Lung (tissue), 12 donors: ENCODE measurements around the gene ATG4C. TPM values are rescaled to one million over a fixed set of nuclear protein-coding genes. Genes with fewer than 3 reads are reported as not detected.

Experiments used
- ATAC-seq: fragments of 200-7000 bp; cut with Tn5 transposase; one replicate; pipeline ENCODE4 v1.9.1; 2020; ENCODE audit warnings: moderate number of reproducible peaks; ENCODE audit not compliant: insufficient read depth, low FRiP score
- DNase-seq, 3 donors: peaks; one replicate each; pipeline ENCODE4 v3.0.0-alpha.2; 2013 to 2017
- H3K27ac ChIP-seq, 2 donors: one replicate each; pipeline ENCODE4 v1.5.1; 2013; ENCODE audit warnings: mild to moderate bottlenecking in 2 of 2, moderate library complexity in 2 of 2, control low read depth in 1 of 2, inconsistent platforms in 1 of 2, low read depth in 1 of 2, low read length in 1 of 2
- H3K27me3 ChIP-seq, 3 donors: one replicate each; pipeline ENCODE4 v1.5.1; 2013; ENCODE audit warnings: low read length in 2 of 3; ENCODE audit not compliant: control insufficient read depth in 3 of 3, insufficient read depth in 3 of 3
- H3K36me3 ChIP-seq, 4 donors: one replicate each; pipeline ENCODE4 v1.5.1; 2013; ENCODE audit warnings: low read length in 4 of 4, mild to moderate bottlenecking in 1 of 4, moderate library complexity in 1 of 4; ENCODE audit not compliant: control insufficient read depth in 4 of 4, insufficient read depth in 4 of 4
- H3K4me1 ChIP-seq, 5 donors: one replicate each; pipeline ENCODE4 v1.5.1; 2013; ENCODE audit warnings: low read length in 5 of 5, mild to moderate bottlenecking in 2 of 5, moderate library complexity in 1 of 5; ENCODE audit not compliant: control insufficient read depth in 5 of 5, insufficient read depth in 5 of 5
- H3K4me3 ChIP-seq: one replicate; pipeline ENCODE4 v1.5.1; 2013; ENCODE audit warnings: mild to moderate bottlenecking, control low read depth, moderate library complexity
- H3K9ac ChIP-seq, 2 donors: one replicate each; pipeline ENCODE4 v1.5.1; 2013; ENCODE audit warnings: low read length in 2 of 2, control low read depth in 1 of 2; ENCODE audit not compliant: insufficient read depth in 1 of 2
- H3K9me3 ChIP-seq, 4 donors: one replicate each; pipeline ENCODE4 v1.5.1; 2013; ENCODE audit warnings: low read length in 3 of 4, mild to moderate bottlenecking in 1 of 4, moderate library complexity in 1 of 4; ENCODE audit not compliant: control insufficient read depth in 4 of 4, insufficient read depth in 3 of 4
- CTCF ChIP-seq: IDR thresholded peaks from 2 replicates; pipeline ENCODE4 v1.5.1; 2012; ENCODE audit warnings: mild to moderate bottlenecking; ENCODE audit errors: control extremely low read depth, extremely low read depth
- WGBS, 2 donors: extraction: QIAGEN DNeasy Blood & Tissue Kit; methylation state at CpG; one replicate each; pipeline ENCODE4 v1.1.7; 2013; 5-methylcytosine and 5-hydroxymethylcytosine counted together
- polyA plus RNA-seq, 2 donors: library from polyadenylated mRNA; stranded (reverse); fragments of 200-250 nt; gene quantifications; one replicate each; pipeline ENCODE4 v1.2.1, GENCODE V29; 2013
- total RNA-seq, 2 donors: library from RNA; depleted of rRNA in 1 of 2; stranded (reverse); fragments of >200 nt in 1 of 2; gene quantifications; one replicate each; pipeline ENCODE4 v1.2.1, GENCODE V29; 2014 to 2021
- donor health status: control.
- donor health status: control.
- donor health status: Bipolar disorder and iron deficiency.
- donor health status: healthy.
- donor health status: DM: yes; HTN: yes; CAD: no.

ATG4C gene
- total and polyA plus RNA-seq, 4 donors: 3.9 to 12.9 (median 7.3) TPM

- DNase-seq (no peak), ATAC-seq (no peak)
- TF ChIP-seq CTCF: no peak
- Histone ChIP-seq H3K4me1 (no peaks in the 10 kb centered on the region), H3K27ac (no peak overlapping the region), H3K9me3 (no peaks in the 10 kb centered on the region), H3K36me3 (peaks cover 0 to 3% (median under 1%) of the 10 kb centered on the region in 4 donors), H3K9ac (no peak overlapping the region), H3K27me3 (no peaks in the 10 kb centered on the region), H3K4me3 (no peak overlapping the region)
- 88 to 100% methylated on average over 1 of the region's 1 CpG for WGBS, 2 donors
Observed at GRCh38 chr1:62840555-62840954, 56.6 kb downstream of the ATG4C start.

- Histone ChIP-seq H3K9ac (no peak overlapping the region), H3K9me3 (no peaks in the 10 kb centered on the region), H3K27me3 (no peaks in the 10 kb centered on the region), H3K36me3 (peaks cover 0 to 3% (median under 1%) of the 10 kb centered on the region in 4 donors), H3K27ac (no peak overlapping the region), H3K4me1 (no peaks in the 10 kb centered on the region), H3K4me3 (no peak overlapping the region)
- WGBS, 2 donors: 3 to 4% methylated on average over 3 of the region's 3 CpGs
- ATAC-seq (peak; percentile 41), DNase-seq (peak in 2 of 3 donors; percentile 75 to 86)
- peak; percentile 49 for TF ChIP-seq CTCF
Observed at GRCh38 chr1:62841587-62842169, 57.7 kb downstream of the ATG4C start.

GRCh38 chr1:62844030-62844429 lies 60.1 kb downstream of the ATG4C start:
- no peaks in the 10 kb centered on the region for H3K9me3 ChIP-seq
- no peak overlapping the region for H3K9ac ChIP-seq
- H3K4me1 ChIP-seq: no peaks in the 10 kb centered on the region
- H3K27me3 ChIP-seq: no peaks in the 10 kb centered on the region
- no peak for ATAC-seq
- no peak overlapping the region for H3K4me3 ChIP-seq
- H3K36me3 ChIP-seq: no peaks in the 10 kb centered on the region
- no peak overlapping the region for H3K27ac ChIP-seq
- no peak for TF ChIP-seq CTCF
- DNase-seq: no peak

GRCh38 chr1:62849031-62849430 lies 65.1 kb downstream of the ATG4C start:
- H3K9me3 ChIP-seq: no peaks in the 10 kb centered on the region
- ATAC-seq: no peak
- no peaks in the 10 kb centered on the region for H3K27me3 ChIP-seq
- 80 to 84% methylated on average over 4 of the region's 4 CpGs for WGBS, 2 donors
- H3K4me1 ChIP-seq: no peaks in the 10 kb centered on the region
- no peak for DNase-seq
- H3K27ac ChIP-seq: no peak overlapping the region
- no peak overlapping the region for H3K4me3 ChIP-seq
- H3K36me3 ChIP-seq: peaks cover 0 to 6% (median 2%) of the 10 kb centered on the region in 4 donors
- no peak overlapping the region for H3K9ac ChIP-seq
- TF ChIP-seq CTCF: no peak
